ENCODE measurements around the gene PPM1E.
"Not testable (repeated sequence)": the region's sequence is repeated elsewhere in the genome, so short reads cannot be mapped to it uniquely, and the experiment has no call there.

The PPM1E gene

DNA sequence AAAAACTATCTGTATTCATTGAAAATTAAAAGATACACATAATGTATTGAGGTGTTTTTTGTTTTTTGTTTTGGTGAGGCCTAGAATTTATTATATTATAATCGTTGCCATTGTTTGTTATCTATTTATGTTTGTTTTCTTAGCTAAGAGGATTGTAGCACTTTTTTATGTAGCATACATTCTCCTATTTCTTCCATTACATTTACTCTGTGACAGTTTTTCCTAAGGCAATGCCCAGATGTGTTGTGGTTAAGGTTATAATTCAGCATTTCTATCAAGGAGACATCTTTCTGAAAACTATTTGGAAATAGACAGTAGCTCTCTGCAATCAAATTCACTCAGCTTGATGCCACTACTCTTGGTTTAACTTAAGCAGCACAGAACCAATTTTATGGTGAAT is 161.6 kb downstream of the PPM1E start:
- peaks cover 13% of the 10 kb centered on the region for H3K4me1 Mint-ChIP-seq (ENCODE audit: low read depth)
- H3K4me3 Mint-ChIP-seq = no peak overlapping the region
- H3K27me3 Mint-ChIP-seq = peaks cover 21% of the 10 kb centered on the region
- no peaks in the 10 kb centered on the region for H3K36me3 Mint-ChIP-seq (ENCODE audit: low read depth)
- peaks cover 1% of the 10 kb centered on the region for H3K9me3 Mint-ChIP-seq
- DNase-seq = no peak
- H3K27ac Mint-ChIP-seq = no peak overlapping the region

DNA sequence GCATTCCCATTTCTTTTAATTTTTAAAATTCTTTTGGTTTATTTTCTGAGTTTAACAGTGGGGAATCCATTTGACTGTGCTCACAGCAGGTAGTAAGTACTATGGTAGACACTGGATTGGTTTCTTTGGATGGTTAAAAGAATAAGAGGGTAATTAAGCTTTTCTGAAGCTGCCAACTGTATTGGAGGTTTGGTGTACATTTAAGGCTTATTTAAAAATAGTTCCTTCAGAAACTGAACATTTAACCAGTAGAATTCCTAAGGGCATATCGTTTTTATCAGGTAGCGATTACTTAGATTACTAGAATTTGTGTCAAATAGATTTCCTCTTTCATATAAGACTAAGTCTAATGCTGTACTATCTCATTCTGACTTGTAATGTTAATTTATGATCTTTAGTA is 162.4 kb downstream of the PPM1E start:
- H3K9me3 Mint-ChIP-seq = no peaks in the 10 kb centered on the region

DNA sequence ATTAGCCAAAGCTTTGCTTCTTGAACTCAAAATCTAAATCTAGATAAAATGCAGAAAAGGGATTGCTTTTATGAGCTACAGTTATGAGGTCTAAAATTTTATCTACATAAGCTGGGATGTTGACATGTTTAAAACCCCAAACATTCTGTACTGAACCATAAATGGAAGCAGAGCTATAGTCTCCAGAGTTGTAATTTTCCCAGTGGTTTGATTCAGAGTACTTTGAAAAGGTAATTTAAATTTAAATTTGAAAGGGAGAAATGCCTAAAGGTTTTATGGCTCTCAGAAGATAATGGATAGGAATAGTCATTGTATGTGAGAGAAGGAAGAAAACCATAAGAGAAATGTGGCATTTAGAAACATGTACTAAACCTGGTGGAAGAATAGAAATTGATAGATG is 163.2 kb downstream of the PPM1E start:
- Mint-ChIP-seq H3K27ac (no peak overlapping the region), H3K36me3 (ENCODE audit: low read depth) (no peaks in the 10 kb centered on the region), H3K27me3 (peaks cover 18% of the 10 kb centered on the region), H3K4me1 (ENCODE audit: low read depth) (peaks cover 13% of the 10 kb centered on the region), H3K4me3 (no peak overlapping the region), H3K9me3 (no peaks in the 10 kb centered on the region)
- DNase-seq = no peak

More for the DNA sequence above, 162.4 kb downstream of the PPM1E start:
- Mint-ChIP-seq H3K27ac (no peak overlapping the region), H3K27me3 (peaks cover 19% of the 10 kb centered on the region), H3K4me1 (ENCODE audit: low read depth) (peaks cover 13% of the 10 kb centered on the region), H3K36me3 (ENCODE audit: low read depth) (no peaks in the 10 kb centered on the region), H3K4me3 (no peak overlapping the region)
- DNase-seq = no peak

DNA sequence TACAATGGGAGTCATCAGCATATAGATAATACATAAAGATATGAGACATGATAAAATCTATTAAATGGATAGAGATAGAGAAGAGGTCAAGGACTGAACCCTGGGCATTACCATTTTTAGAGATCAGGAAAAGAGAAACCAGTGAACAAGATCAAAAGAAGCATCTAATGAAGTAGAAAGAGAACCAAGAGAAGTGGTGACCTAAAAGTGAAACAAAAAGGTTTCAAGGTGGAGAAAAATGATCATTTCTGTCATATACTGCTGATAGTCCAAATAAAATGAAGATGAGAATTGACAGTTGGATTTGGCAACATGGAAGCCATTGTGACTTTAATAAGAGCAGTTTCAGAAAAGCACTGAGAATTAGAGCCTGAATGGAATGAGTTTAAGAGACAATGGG is 165.1 kb downstream of the PPM1E start:
- H3K36me3 Mint-ChIP-seq (ENCODE audit: low read depth) = no peaks in the 10 kb centered on the region
- H3K27ac Mint-ChIP-seq = no peak overlapping the region
- DNase-seq = no peak
- H3K4me3 Mint-ChIP-seq = no peak overlapping the region
- H3K9me3 Mint-ChIP-seq = no peaks in the 10 kb centered on the region
- peaks cover 13% of the 10 kb centered on the region for H3K27me3 Mint-ChIP-seq
- peaks cover 12% of the 10 kb centered on the region for H3K4me1 Mint-ChIP-seq (ENCODE audit: low read depth)

DNA sequence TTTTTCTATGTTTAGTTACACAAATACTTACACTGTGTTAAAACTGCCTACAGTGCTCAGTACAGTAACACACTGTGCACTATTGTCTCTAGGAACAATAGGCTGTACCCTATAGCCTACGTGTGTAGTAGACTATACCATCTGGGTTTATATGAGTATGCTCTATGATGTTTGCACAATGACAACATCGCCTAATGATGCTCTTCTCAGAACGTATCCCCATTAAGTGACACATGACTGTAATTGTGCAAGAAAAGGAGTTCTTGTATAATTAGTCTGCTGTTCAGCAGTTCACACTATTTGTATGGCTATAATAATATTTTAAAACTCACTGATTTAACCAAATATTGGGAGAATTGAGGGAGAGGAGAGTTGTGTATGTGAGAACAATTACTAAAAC is 177.3 kb downstream of the PPM1E start:
- Mint-ChIP-seq H3K27ac (no peak overlapping the region), H3K36me3 (ENCODE audit: low read depth) (no peaks in the 10 kb centered on the region), H3K27me3 (peaks cover 9% of the 10 kb centered on the region), H3K9me3 (no peaks in the 10 kb centered on the region), H3K4me3 (no peak overlapping the region), H3K4me1 (ENCODE audit: low read depth) (no peaks in the 10 kb centered on the region)
- no peak for DNase-seq

DNA sequence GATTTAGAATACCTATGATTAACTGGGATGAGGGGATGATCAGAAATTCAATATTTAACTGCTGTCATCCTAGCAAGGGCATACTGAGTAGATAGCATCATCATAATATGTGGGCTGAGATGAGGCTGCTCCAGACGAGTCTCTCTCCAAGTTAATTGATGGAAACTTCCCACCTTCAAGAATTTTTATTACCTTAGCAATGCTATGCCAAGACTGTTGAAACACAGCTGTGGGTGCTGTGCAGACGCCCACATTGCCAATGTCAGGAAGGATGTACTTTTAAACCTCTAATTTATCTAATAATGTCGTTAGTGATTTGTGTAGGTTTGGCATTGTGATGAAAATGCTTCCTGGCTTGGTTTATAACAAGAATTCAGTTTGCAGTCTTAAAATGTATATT is 180.6 kb downstream of the PPM1E start:
- Mint-ChIP-seq H3K36me3 (ENCODE audit: low read depth) (no peaks in the 10 kb centered on the region), H3K27me3 (peaks cover 5% of the 10 kb centered on the region), H3K4me1 (ENCODE audit: low read depth) (no peaks in the 10 kb centered on the region), H3K27ac (no peak overlapping the region), H3K9me3 (no peaks in the 10 kb centered on the region), H3K4me3 (no peak overlapping the region)
- DNase-seq = no peak

DNA sequence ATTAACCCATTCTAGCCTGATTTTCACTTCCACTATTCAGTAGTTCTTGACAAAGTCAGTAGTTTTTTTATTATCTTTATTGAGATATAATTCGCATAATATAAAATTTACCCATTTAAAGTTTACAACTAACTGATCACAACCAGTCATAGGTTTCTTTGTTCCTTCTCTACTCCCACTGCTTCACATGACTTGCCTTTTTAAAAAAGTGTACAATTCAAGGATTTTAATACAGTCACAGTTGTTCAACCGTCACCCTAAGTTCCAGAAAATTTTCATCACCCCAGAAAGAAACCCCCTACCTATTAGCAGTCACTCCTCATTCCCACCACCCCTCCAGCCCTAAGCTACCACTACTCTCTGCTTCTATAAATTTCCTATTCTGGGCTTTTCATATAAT is 188.5 kb downstream of the PPM1E start:
- Mint-ChIP-seq H3K36me3 (ENCODE audit: low read depth) (no peaks in the 10 kb centered on the region), H3K27me3 (peaks cover 19% of the 10 kb centered on the region)

DNA sequence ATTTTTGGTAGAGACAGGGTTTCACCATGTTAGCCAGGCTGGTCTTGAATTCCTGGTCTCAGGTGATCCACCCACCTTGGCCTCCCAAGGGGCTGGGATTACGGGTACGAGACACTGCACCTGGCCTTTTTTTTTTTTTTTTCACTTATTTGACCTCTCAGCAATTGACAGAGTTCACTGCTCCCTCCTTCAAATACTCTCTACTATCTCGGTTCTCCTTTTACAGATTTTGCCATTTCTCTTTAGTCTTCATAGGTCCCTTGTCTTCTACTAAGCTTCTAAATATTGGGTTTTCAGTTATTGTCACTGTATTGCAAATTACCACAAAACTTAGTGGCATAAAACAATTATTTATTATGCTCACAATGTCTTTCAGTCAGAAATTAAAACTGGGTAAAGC is 191.8 kb downstream of the PPM1E start:
- peaks cover 26% of the 10 kb centered on the region for H3K9me3 Mint-ChIP-seq
- no peak overlapping the region for H3K27ac Mint-ChIP-seq
- peaks cover 2% of the 10 kb centered on the region for H3K36me3 Mint-ChIP-seq (ENCODE audit: low read depth)
- peaks cover 27% of the 10 kb centered on the region for H3K27me3 Mint-ChIP-seq
- DNase-seq = no peak
- H3K4me3 Mint-ChIP-seq = no peak overlapping the region
- H3K4me1 Mint-ChIP-seq (ENCODE audit: low read depth) = no peaks in the 10 kb centered on the region

More for the DNA sequence above, 188.5 kb downstream of the PPM1E start:
- H3K9me3 Mint-ChIP-seq = peaks cover 8% of the 10 kb centered on the region
- H3K4me1 Mint-ChIP-seq (ENCODE audit: low read depth) = no peaks in the 10 kb centered on the region
- H3K4me3 Mint-ChIP-seq = no peak overlapping the region
- H3K27ac Mint-ChIP-seq = no peak overlapping the region
- DNase-seq = no peak

DNA sequence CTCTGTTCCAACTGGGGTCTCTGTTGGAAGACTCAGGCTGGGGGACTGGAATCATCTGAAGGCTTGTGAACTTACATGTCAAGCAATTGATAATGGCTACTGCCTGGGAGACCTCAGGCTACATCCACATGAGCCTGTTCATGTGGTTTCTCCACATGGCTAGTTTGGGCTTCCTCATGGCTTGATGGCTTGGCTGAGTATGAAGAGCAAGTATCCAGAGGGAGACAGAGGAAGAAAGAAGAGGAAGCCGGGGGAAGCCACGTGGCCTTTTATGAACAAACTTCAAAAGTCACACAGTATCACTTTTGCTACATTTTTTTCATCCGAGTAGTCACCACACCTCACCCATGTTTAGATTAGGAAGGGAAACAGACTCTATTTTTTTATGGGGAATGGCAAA is 192.2 kb downstream of the PPM1E start:
- Mint-ChIP-seq H3K9me3 (peaks cover 26% of the 10 kb centered on the region), H3K4me1 (ENCODE audit: low read depth) (no peaks in the 10 kb centered on the region), H3K27ac (no peak overlapping the region), H3K36me3 (ENCODE audit: low read depth) (peaks cover 2% of the 10 kb centered on the region), H3K4me3 (no peak overlapping the region), H3K27me3 (peaks cover 27% of the 10 kb centered on the region)
- no peak for DNase-seq

DNA sequence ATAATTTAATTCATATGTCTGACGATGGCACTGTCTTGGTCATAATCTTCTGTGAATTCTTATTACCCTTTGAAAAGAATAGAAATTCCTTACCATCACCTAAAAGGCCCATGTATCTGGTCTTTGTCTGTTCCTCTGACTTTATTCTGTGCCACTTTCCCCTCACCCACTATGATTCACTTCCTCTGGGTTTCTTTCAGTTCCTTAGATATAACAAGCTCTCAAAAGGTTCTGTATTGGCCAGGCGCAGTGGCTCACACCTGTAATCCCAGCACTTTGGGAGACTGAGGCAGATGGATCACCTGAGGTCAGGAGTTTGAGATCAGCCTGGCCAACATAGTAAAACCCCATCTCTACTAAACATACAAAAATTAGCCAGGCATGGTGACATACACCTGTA is 198.7 kb downstream of the PPM1E start:
- not testable (repeated sequence) for H3K36me3 Mint-ChIP-seq (ENCODE audit: low read depth); DNase-seq; H3K27ac Mint-ChIP-seq; H3K27me3 Mint-ChIP-seq; H3K4me1 Mint-ChIP-seq (ENCODE audit: low read depth); H3K4me3 Mint-ChIP-seq
- H3K9me3 Mint-ChIP-seq = peaks cover 17% of the 10 kb centered on the region

DNA sequence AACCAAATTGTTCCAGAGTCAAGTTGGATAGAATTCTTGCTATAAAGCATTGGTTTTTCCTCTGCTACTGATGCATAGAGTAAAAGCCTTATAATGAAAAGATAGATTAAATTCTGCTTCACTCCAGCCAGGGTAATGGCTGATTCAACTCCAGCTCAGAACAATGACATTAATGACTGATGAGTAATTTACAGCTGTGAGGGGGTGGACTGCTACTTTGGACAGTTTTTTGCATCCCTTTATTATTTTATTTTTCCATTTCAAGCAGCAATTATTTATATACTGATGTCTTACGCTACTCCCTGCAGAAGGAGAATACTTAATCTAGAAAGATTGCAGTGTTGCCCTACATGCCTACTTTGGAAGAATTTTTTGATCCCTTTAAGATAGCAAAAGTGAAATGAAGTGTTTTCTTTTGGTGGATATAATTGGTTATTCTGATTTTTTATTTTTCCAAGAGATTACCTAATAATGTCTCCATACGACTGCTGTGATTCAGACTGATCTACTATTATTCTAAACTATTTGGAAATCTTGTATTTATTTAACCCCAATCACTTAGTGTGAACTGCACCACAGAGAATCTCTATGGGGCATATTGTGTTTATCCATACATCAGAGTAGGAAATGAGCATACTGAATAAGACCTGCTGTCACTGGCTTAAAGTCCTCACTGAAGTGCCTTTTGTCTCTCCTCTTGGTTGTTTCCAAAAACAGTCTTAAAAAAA is 201.5 kb downstream of the PPM1E start:
- H3K36me3 Mint-ChIP-seq (ENCODE audit: low read depth) = no peaks in the 10 kb centered on the region
- no peak overlapping the region for H3K4me3 Mint-ChIP-seq
- no peak overlapping the region for H3K27ac Mint-ChIP-seq

DNA sequence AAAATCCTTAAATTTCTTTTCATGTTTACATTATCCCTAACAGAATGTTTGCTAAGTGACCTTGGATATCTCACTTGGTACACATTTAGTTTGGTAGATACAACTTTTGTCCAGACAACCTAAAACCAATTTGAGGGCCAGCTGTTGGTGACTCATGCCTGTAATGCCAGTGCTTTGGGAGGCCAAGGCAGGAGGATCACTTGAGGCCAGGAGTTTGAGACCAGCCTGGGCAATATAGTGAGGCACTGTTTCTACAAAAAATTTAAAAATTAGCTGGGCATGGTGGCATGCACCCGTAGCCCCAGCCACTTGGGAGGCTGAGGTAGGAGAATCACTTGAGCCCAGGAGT is 202.0 kb downstream of the PPM1E start:
- H3K27ac Mint-ChIP-seq; H3K27me3 Mint-ChIP-seq; H3K4me3 Mint-ChIP-seq; DNase-seq; H3K36me3 Mint-ChIP-seq (ENCODE audit: low read depth); H3K4me1 Mint-ChIP-seq (ENCODE audit: low read depth); H3K9me3 Mint-ChIP-seq: not testable (repeated sequence)

More for the DNA sequence above, 201.5 kb downstream of the PPM1E start:
- Mint-ChIP-seq H3K9me3 (peaks cover under 1% of the 10 kb centered on the region), H3K27me3 (no peaks in the 10 kb centered on the region), H3K4me1 (ENCODE audit: low read depth) (no peaks in the 10 kb centered on the region)
- no peak for DNase-seq

DNA sequence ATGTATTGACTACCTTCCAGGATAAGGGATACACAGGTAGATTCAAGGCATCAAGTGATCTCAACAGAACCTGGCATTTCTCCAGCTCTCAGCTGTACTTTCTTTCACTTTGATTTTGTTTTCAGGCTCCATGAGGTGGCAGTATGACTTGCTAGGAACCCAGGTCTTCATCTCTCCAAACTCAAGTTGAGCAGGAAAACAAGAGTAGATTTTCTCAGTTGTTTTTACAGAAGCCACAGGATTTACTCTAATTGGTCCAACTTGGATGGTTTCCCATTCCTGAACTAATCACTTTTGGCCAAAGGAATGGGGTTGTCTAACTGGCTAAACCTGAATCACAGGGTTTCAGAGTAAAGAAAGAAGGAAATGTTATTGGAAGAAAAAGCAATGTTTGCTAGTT is 204.4 kb downstream of the PPM1E start:
- Mint-ChIP-seq H3K27me3 (no peaks in the 10 kb centered on the region), H3K4me3 (no peak overlapping the region), H3K27ac (no peak overlapping the region), H3K4me1 (ENCODE audit: low read depth) (no peaks in the 10 kb centered on the region), H3K9me3 (no peaks in the 10 kb centered on the region), H3K36me3 (ENCODE audit: low read depth) (no peaks in the 10 kb centered on the region)
- DNase-seq = no peak

DNA sequence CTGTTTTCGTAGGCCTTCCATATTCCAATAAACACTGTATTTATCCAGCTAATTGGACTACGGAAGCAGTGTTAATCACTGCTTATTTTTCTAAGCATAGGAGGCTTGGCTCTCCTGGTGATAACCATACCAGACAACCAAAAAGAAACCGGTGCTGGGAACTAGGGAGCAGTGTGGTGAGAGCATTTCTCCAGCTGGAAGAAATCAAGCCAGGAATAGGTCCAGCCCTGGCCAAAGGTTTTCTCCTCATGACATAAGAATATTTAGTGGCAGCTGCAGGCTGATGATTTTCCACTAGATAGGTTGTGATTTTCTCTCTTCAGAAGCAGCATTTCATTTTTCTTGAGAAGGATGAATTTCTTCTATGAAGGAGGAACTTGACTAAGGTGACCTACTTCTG is 209.6 kb downstream of the PPM1E start:
- Mint-ChIP-seq H3K36me3 (ENCODE audit: low read depth) (no peaks in the 10 kb centered on the region), H3K9me3 (no peaks in the 10 kb centered on the region), H3K4me3 (no peak overlapping the region), H3K4me1 (ENCODE audit: low read depth) (peaks cover 4% of the 10 kb centered on the region), H3K27ac (no peak overlapping the region), H3K27me3 (no peaks in the 10 kb centered on the region)
- no peak for DNase-seq

DNA sequence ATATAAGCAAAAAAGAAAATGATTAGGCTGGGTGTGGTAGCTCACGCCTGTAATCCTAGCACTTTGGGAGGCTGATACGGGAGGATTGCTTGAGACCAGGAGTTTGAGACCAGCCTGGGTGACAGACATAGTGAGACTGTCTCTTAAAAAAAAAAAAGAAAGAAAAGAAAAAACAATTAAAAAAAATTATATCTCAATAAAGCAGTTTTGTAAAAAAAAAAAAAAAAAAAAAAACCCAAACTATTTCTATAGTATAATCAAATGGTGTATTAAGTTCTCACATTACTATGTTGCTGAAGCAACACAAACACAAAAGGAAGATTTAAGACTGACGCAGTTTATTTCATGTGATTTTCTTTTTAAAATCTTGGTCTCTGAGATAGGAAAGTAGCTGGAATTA is 210.6 kb downstream of the PPM1E start:
- no peak for DNase-seq
- Mint-ChIP-seq H3K4me1 (ENCODE audit: low read depth) (peaks cover 4% of the 10 kb centered on the region), H3K36me3 (ENCODE audit: low read depth) (no peaks in the 10 kb centered on the region), H3K4me3 (no peak overlapping the region), H3K27ac (no peak overlapping the region), H3K9me3 (no peaks in the 10 kb centered on the region), H3K27me3 (no peaks in the 10 kb centered on the region)
